T-cell (primary cell): ENCODE results near the gene FNBP1L. TPM values are rescaled to one million over a fixed set of nuclear protein-coding genes. Genes with fewer than 3 reads are reported as not detected.

Source experiments
- ATAC-seq, 4 experiments: fragments of 200-7000 bp in 3 of 4; fragments of 150-1000 bp in 1 of 4; cut with Tn5 transposase; replicated peaks in 1 of 4; 1 replicate in 3 of 4; 2 replicates in 1 of 4; pipeline ENCODE4 v1.10.0; 2021; ENCODE audit warnings: moderate library complexity in 3 of 4, mild to moderate bottlenecking in 2 of 4, moderate number of reproducible peaks in 1 of 4
- CTCF ChIA-PET, 2 donors: fragments of 300-600 bp; sonication (Branson Sonifier 250); formaldehyde crosslinking; loops; one replicate each; lab custom pipeline; 2022; ENCODE audit warnings: antibody characterized with exemption in 2 of 2; lab: Charles Lee
- POLR2A ChIA-PET, 2 donors: fragments of 300-600 bp; sonication (Branson Sonifier 250); formaldehyde crosslinking; loops; one replicate each; lab custom pipeline; 2022; ENCODE audit warnings: antibody characterized with exemption in 2 of 2; lab: Charles Lee
- DNase-seq, 35 experiments: peaks; one replicate each; pipeline versions ENCODE4 v3.0.0 to v3.0.0-alpha.2; 2013 to 2023
- H3K27ac ChIP-seq: one replicate; pipeline ENCODE4 v1.5.1; 2013; ENCODE audit warnings: low read length
- H3K27me3 ChIP-seq, 2 experiments: replicated peaks in 1 of 2; 1 replicate in 1 of 2; 2 replicates in 1 of 2; pipeline versions ENCODE4 v1.6.1 to v1.7.0; 2013; ENCODE audit warnings: low read length in 1 of 2, mixed read lengths in 1 of 2; ENCODE audit not compliant: control insufficient read depth in 2 of 2, insufficient read depth in 2 of 2; ENCODE audit errors: extremely low read depth in 1 of 2
- H3K36me3 ChIP-seq, 2 donors: 1 replicate in 1 of 2; 2 replicates in 1 of 2; pipeline versions ENCODE4 v1.6.1 to v1.7.0; 2013; ENCODE audit warnings: low read length in 1 of 2; ENCODE audit not compliant: control insufficient read depth in 2 of 2, insufficient read depth in 1 of 2; ENCODE audit errors: extremely low read depth in 1 of 2
- H3K4me1 ChIP-seq, 2 experiments: 1 replicate in 1 of 2; 2 replicates in 1 of 2; pipeline versions ENCODE4 v1.6.1 to v1.7.0; 2013; ENCODE audit warnings: low read length in 2 of 2, mixed read lengths in 1 of 2; ENCODE audit not compliant: insufficient read depth in 2 of 2, control insufficient read depth in 1 of 2; ENCODE audit errors: extremely low read depth in 1 of 2
- H3K4me3 ChIP-seq, 2 donors: 1 replicate in 1 of 2; 2 replicates in 1 of 2; pipeline versions ENCODE4 v1.5.1 to v1.7.0; 2013; ENCODE audit warnings: mild to moderate bottlenecking in 2 of 2, low read length in 1 of 2, moderate library complexity in 1 of 2; ENCODE audit not compliant: control insufficient read depth in 1 of 2; ENCODE audit errors: extremely low read depth in 1 of 2
- H3K9me3 ChIP-seq: 2 replicates; pipeline ENCODE4 v1.7.0; 2013
- H3K27ac Mint-ChIP-seq, 2 donors: one replicate each; pipeline ENCODE4 v1.8.0; 2020 to 2021; ENCODE audit warnings: mild to moderate bottlenecking in 2 of 2, mixed read lengths in 2 of 2
- H3K27me3 Mint-ChIP-seq, 2 donors: one replicate each; pipeline ENCODE4 v1.8.0; 2021 to 2022; ENCODE audit warnings: mixed read lengths in 2 of 2
- H3K36me3 Mint-ChIP-seq: one replicate; pipeline ENCODE4 v1.8.0; 2021; ENCODE audit warnings: mixed read lengths
- H3K4me1 Mint-ChIP-seq, 3 donors: one replicate each; pipeline ENCODE4 v1.8.0; 2020 to 2022; ENCODE audit warnings: mixed read lengths in 3 of 3, mild to moderate bottlenecking in 1 of 3
- H3K4me3 Mint-ChIP-seq, 3 donors: one replicate each; pipeline ENCODE4 v1.8.0; 2020 to 2022; ENCODE audit warnings: mild to moderate bottlenecking in 3 of 3, mixed read lengths in 3 of 3, moderate library complexity in 3 of 3
- H3K9me3 Mint-ChIP-seq, 3 donors: one replicate each; pipeline ENCODE4 v1.8.0; 2020 to 2022; ENCODE audit warnings: mixed read lengths in 3 of 3
- WGBS: methylation state at CpG from one replicate; pipeline ENCODE4 v1.1.5; 2013; ENCODE audit warnings: missing lambda C conversion rate; ENCODE audit not compliant: insufficient coverage; 5-methylcytosine and 5-hydroxymethylcytosine counted together
- total RNA-seq, 35 experiments: library from RNA in 6 of 35; stranded (reverse) in 6 of 35; fragments of 120-200 nt in 1 of 35; gene quantifications; one replicate each; pipeline versions ENCODE4 v1.2.1 to v1.2.4 and lab custom pipeline; 2013 to 2026

FNBP1L gene
- total RNA-seq, 5 donors from 2014 or later (not counting 1 experiment from before 2014, with no cell fraction given), result 1.2 to 3.2 (median 1.6) TPM

DNA sequence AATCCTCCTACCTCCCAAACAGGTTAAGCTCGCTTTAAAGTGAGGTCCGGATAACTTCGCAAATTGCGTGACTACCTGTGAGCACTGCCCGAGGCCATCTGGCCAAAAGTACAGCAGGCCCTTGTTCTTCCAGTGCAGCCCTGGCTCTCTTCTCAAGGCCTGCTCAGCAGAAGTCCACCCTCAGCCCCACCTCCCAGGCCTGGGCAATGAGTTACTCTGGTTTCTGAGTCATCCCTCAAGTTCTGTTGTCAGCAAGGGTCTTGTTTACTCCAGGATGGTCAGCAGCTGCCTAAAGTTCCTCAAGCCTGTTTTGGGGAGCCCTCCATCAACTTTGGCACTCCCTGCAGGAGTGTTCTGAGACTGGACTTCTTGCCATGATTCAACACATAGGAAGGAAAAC lies 132.0 kb downstream of the FNBP1L start:
- no peaks in the 10 kb centered on the region for H3K27me3 Mint-ChIP-seq
- ChIA-PET CTCF (interaction anchor here in 1 of 2 donors (0.6 kb wide), 1 partner anchor 37 kb away, joined by 4 read pairs; no protein-coding TSS in a partner anchor), POLR2A (no interaction called here)
- H3K27ac ChIP-seq, result no peak overlapping the region
- no peaks in the 10 kb centered on the region for H3K36me3 ChIP-seq
- no peaks in the 10 kb centered on the region for H3K9me3 ChIP-seq
- no peak overlapping the region for H3K4me3 ChIP-seq
- no peaks in the 10 kb centered on the region for H3K9me3 Mint-ChIP-seq
- no peaks in the 10 kb centered on the region for H3K27me3 ChIP-seq
- H3K27ac Mint-ChIP-seq, result no peak overlapping the region
- 95% methylated on average over 5 of the region's 5 CpGs for WGBS
- H3K4me1 Mint-ChIP-seq, result no peaks in the 10 kb centered on the region
- no peak overlapping the region for H3K4me3 Mint-ChIP-seq
- no peak for ATAC-seq
- H3K36me3 Mint-ChIP-seq, result no peaks in the 10 kb centered on the region
- no peak for DNase-seq
- H3K4me1 ChIP-seq, result no peaks in the 10 kb centered on the region

- POLR2A ChIA-PET, result no interaction called here
- no peaks in the 10 kb centered on the region for H3K9me3 Mint-ChIP-seq
These were observed 134.3 kb downstream of the FNBP1L start for GRCh38 chr1:93581917-93582850.

GRCh38 chr1:93584261-93585003 lies 136.5 kb downstream of the FNBP1L start:
- no peaks in the 10 kb centered on the region for H3K9me3 ChIP-seq
- ChIA-PET POLR2A (no interaction called here), CTCF (no interaction called here)
- peaks cover 0 to 4% of the 10 kb centered on the region in 2 experiments for H3K27me3 ChIP-seq
- H3K4me1 ChIP-seq, result no peaks in the 10 kb centered on the region
- H3K9me3 Mint-ChIP-seq, result no peaks in the 10 kb centered on the region
- no peak overlapping the region for H3K27ac Mint-ChIP-seq
- no peaks in the 10 kb centered on the region for H3K27me3 Mint-ChIP-seq
- H3K27ac ChIP-seq, result no peak overlapping the region
- no peak overlapping the region for H3K4me3 ChIP-seq
- no peaks in the 10 kb centered on the region for H3K36me3 Mint-ChIP-seq
- no peaks in the 10 kb centered on the region for H3K36me3 ChIP-seq
- no peak overlapping the region for H3K4me3 Mint-ChIP-seq
- DNase-seq, result no peak
- H3K4me1 Mint-ChIP-seq, result no peaks in the 10 kb centered on the region
- WGBS, result 89% methylated on average over 3 of the region's 9 CpGs
- no peak for ATAC-seq

More at GRCh38 chr1:93581917-93582850, 134.3 kb downstream of the FNBP1L start:
- Histone ChIP-seq H3K27me3 (no peaks in the 10 kb centered on the region), H3K4me1 (no peaks in the 10 kb centered on the region), H3K9me3 (no peaks in the 10 kb centered on the region), H3K4me3 (no peak overlapping the region), H3K36me3 (no peaks in the 10 kb centered on the region), H3K27ac (no peak overlapping the region)
- H3K4me3 Mint-ChIP-seq, result no peak overlapping the region
- H3K36me3 Mint-ChIP-seq, result no peaks in the 10 kb centered on the region
- no peak for DNase-seq
- no peaks in the 10 kb centered on the region for H3K4me1 Mint-ChIP-seq
- WGBS, result 92% methylated on average over 21 of the region's 23 CpGs
- ATAC-seq, result no peak
- no peak overlapping the region for H3K27ac Mint-ChIP-seq
- H3K27me3 Mint-ChIP-seq, result no peaks in the 10 kb centered on the region
- CTCF ChIA-PET, result interaction anchor here in 1 of 2 donors (0.6 kb wide), 1 partner anchor 276 kb away, joined by 3 read pairs; no protein-coding TSS in a partner anchor

DNA sequence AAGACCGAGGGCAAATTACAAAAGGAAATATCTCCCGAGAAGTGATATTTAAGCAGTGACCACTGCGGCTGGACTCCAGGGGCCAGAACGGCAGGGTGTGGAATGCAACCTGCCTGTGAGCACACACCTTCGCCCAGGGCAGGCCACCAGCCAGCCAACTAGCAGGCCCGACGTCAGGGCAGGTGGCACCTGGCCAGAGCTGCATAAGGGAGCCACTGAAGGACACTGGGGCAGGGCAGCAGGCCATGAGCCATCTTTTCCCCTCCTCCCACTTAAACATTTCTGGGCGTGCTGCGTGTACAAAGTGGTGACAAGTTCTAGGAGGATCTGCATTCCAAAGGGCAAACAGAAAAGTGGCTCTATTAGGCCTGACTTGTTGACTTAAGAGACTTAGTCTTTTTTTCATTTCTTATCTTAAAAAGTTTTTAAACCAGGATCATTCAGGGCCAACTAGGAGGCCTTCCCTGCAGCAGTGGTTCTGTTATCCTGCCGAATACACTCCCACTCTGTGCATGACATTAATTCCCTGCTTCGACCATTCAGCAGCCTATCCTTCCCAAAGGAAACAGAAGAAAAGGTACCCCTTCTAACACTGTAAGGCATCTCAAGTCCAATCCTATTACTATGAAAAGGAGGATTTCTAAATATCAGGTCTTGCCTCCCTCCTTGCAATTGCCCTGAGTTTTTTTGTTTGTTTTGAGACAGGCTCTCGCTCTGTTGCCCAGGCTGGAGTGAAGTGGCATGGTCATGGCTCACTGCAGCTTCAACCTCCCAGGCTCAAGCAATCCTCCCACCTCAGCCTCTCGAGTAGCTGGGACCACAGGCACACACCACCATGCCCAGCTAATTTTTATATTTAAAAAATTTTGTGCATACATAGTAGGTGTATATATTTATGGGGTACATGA lies 137.4 kb downstream of the FNBP1L start:
- 90% methylated on average over 7 of the region's 13 CpGs for WGBS

DNA sequence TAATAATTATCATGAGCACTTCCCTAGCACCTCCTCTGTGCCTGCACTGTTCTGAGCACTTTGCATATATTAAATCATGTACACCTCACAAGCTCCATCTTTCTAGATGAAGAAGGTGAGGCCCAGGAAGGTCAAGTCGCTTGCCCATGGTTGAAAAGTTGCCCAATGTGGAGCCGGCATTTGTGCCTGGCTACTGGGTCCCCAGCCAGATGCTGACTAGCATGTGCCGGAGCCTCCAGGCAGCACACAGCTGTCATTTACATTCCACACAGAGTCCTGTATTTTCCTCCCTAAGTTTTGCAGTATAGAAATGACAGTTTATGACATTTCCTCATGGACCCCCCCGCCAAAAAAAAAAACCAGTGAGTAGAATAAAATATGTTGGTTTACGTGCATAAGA lies 139.4 kb downstream of the FNBP1L start:
- ChIA-PET CTCF (interaction anchor here (0.5 to 0.6 kb wide), 2 partner anchors 107 to 257 kb away, joined by 4 to 5 read pairs; no protein-coding TSS in a partner anchor), POLR2A (interaction anchor here in 1 of 2 donors (0.7 kb wide), 2 partner anchors 13 to 1421 kb away, joined by 3 to 6 read pairs; no protein-coding TSS in a partner anchor)
- peaks cover 0 to 3% of the 10 kb centered on the region in 2 donors for H3K27me3 Mint-ChIP-seq
- H3K36me3 ChIP-seq, result no peaks in the 10 kb centered on the region
- ATAC-seq (no peak), DNase-seq (no peak)
- H3K9me3 ChIP-seq, result no peaks in the 10 kb centered on the region
- peaks cover 0 to 7% of the 10 kb centered on the region in 2 experiments for H3K27me3 ChIP-seq
- H3K4me3 Mint-ChIP-seq, result no peak overlapping the region
- no peak overlapping the region for H3K4me3 ChIP-seq
- H3K27ac Mint-ChIP-seq, result no peak overlapping the region
- 60% methylated on average over 2 of the region's 5 CpGs for WGBS
- no peaks in the 10 kb centered on the region for H3K9me3 Mint-ChIP-seq
- H3K36me3 Mint-ChIP-seq, result no peaks in the 10 kb centered on the region
- H3K27ac ChIP-seq, result no peak overlapping the region
- peaks cover 2 to 11% of the 10 kb centered on the region in 2 experiments for H3K4me1 ChIP-seq
- H3K4me1 Mint-ChIP-seq, result peaks cover 13 to 19% (median 16%) of the 10 kb centered on the region in 3 donors

More for the DNA sequence above, 137.4 kb downstream of the FNBP1L start:
- ChIA-PET POLR2A (no interaction called here), CTCF (no interaction called here)
- peaks cover 0 to 4% of the 10 kb centered on the region in 2 experiments for H3K27me3 ChIP-seq
- no peak overlapping the region for H3K27ac ChIP-seq
- H3K9me3 ChIP-seq, result no peaks in the 10 kb centered on the region
- H3K4me1 Mint-ChIP-seq, result peaks cover 0 to 3% (median 2%) of the 10 kb centered on the region in 3 donors
- no peak overlapping the region for H3K4me3 ChIP-seq
- DNase-seq (no peak), ATAC-seq (no peak)
- no peaks in the 10 kb centered on the region for H3K9me3 Mint-ChIP-seq
- H3K4me3 Mint-ChIP-seq, result no peak overlapping the region
- no peaks in the 10 kb centered on the region for H3K27me3 Mint-ChIP-seq
- H3K36me3 ChIP-seq, result no peaks in the 10 kb centered on the region
- H3K36me3 Mint-ChIP-seq, result no peaks in the 10 kb centered on the region
- no peak overlapping the region for H3K27ac Mint-ChIP-seq
- no peaks in the 10 kb centered on the region for H3K4me1 ChIP-seq
